IPS DF 6.9 (cell line): ENCODE results near the gene WNT9A.
"Not testable (repeated sequence)": the region's sequence is repeated elsewhere in the genome, so short reads cannot be mapped to it uniquely, and the experiment has no call there.

Source experiments
- DNase-seq: peaks from one replicate; pipeline ENCODE4 v3.0.0-alpha.2; 2013; ENCODE audit warnings: low read depth, low spot score
- H3K27ac ChIP-seq: one replicate; pipeline ENCODE4 v1.5.1; 2013; ENCODE audit warnings: low read length, control low read depth
- H3K27me3 ChIP-seq: 2 replicates; pipeline ENCODE4 v1.6.1; 2013; ENCODE audit warnings: mild to moderate bottlenecking, low read length; ENCODE audit not compliant: control insufficient read depth, insufficient read depth
- H3K36me3 ChIP-seq: 2 replicates; pipeline ENCODE4 v1.6.1; 2013; ENCODE audit warnings: low read length; ENCODE audit not compliant: control insufficient read depth, insufficient read depth
- H3K4me1 ChIP-seq: 2 replicates; pipeline ENCODE4 v1.6.1; 2013; ENCODE audit warnings: low read length; ENCODE audit not compliant: control insufficient read depth, insufficient read depth
- H3K4me3 ChIP-seq: 2 replicates; pipeline ENCODE4 v1.5.1; 2013; ENCODE audit warnings: mild to moderate bottlenecking, low read length
- H3K9me3 ChIP-seq: 2 replicates; pipeline ENCODE4 v1.6.1; 2013; ENCODE audit warnings: low read length, inconsistent platforms; ENCODE audit not compliant: control insufficient read depth, insufficient read depth
- WGBS: extraction: QIAGEN DNeasy Blood & Tissue Kit; methylation state at CpG from one replicate; pipeline ENCODE4 v1.1.7; 2013; ENCODE audit warnings: mixed read lengths, missing lambda C conversion rate; ENCODE audit not compliant: insufficient read length, insufficient coverage; 5-methylcytosine and 5-hydroxymethylcytosine counted together

The WNT9A gene, protein sequence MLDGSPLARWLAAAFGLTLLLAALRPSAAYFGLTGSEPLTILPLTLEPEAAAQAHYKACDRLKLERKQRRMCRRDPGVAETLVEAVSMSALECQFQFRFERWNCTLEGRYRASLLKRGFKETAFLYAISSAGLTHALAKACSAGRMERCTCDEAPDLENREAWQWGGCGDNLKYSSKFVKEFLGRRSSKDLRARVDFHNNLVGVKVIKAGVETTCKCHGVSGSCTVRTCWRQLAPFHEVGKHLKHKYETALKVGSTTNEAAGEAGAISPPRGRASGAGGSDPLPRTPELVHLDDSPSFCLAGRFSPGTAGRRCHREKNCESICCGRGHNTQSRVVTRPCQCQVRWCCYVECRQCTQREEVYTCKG

DNA sequence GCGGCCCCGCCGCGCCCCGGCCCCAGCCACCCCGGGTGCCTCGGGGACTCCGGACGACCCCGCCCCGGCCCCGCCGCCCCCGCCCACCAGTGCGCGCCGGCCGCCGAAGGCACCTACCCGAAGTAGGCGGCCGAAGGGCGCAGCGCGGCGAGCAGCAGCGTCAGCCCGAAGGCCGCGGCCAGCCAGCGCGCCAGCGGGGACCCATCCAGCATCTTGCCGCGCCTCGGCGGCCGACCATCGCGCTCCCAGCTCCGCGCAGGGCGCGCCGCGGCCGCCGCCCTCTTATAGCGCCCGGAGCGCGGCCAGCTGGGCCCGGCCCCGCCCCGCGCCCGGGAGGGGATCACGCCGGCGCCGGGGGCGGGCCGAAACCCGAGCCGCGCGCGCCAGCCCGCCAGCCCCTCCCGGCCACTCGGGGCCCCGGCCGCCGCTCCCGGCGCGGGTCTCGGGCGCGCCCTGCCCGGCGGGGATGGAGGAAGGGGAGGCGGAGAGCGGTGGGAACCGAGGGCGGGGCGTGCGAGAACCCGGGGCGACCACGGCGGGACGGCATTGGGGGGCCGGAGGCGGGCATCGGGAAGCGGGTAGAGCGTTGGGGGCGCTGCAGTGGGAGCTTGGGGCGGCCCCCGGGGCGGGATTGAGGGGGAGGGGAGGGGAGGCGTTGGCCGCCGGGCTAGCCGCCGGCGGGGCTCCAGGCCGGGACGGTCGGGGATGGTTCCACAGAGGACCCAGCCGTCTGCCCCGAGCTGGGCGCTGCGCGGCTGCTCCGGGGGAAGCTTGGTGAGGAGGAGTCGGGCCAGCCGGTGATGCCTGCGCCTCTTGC lies at the start of gene WNT9A:
TSS of gene WNT9A (minus strand) at position 257 of the 817 bp plus-strand sequence. CDS start at position 212, 45 bp downstream.
- Histone ChIP-seq H3K4me3 (peak within 1 kb of the TSS; percentile 71), H3K27ac (no peak within 1 kb of the TSS), H3K9me3 (no peaks in the 10 kb centered on the region), H3K4me1 (peaks cover 5% of the 10 kb centered on the region; the same call in 1 of the 2 replicates), H3K27me3 (peaks cover 9% of the 10 kb centered on the region), H3K36me3 (no peaks in the 10 kb centered on the region)
- no peak for DNase-seq
- no CpG with 5 or more reads among the region's 120 CpGs for WGBS

DNA sequence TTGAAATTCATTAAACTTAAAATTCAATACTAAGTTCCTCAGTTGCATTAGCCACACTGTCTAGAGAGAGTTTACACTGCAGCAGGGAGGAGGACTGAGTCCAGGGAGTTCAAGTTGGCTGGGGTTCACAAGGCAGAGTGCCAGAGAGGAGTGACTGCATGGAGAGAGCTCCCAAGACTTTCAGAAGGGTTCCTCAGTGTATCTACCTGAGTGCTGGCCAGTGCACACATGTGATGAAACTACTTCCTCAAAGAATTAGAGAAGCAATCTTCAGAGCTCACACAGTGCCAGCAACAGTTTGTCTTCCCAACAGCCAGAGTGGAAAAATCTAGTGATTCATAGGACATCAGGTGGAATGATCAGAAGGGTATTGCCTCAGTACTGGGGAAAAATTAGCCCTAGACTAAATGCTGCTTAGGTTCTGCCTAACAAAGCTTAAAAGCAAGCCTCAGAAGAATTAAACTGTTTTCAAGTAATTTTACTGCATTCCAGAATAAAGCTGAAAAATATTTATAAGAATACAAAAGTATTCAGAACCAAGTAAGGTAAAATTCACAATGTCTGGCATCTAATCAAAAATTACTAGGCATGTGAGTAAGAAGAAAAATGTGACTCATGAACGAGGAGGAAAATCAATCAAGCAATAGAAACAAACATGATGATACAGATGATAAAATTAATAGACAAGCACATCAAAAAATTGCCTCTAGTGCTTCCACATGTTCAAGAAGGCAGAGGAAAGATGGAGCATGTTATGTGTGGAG lies 48.6 kb upstream of the WNT9A start:
- no CpG with 5 or more reads among the region's 1 CpG for WGBS
- H3K27ac ChIP-seq: no peak overlapping the region

DNA sequence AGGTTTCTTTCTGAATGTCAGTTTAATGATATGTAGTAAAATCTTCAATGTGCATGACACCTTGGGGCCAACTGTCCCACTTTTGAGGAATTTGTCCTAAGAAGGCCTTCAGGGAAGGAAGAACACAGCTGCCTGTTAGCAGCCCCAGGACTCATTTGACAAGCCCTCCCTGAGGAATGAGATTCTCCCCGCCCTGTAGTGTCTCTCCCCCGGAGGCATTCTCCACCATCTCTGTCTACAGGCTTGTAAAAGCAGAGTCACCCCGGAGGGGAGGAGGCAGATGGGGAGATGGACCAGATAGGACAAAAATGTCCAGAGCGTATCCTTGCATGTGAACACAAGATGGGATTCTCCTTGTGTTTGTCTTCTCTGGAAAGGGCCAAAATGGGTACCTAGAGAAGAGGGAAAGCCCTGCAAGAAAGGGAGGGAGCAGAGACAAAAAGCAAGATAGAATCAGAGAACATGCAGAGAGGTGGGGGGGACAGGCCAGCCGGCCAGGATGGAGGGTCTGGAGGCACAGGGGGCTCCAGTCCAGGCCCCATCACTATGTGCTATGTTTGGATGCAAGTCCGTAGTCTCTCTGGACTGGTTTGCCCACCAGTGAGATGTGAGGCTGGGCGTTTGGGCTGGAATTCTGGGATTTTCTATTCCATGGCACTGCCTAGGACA lies 47.0 kb upstream of the WNT9A start:
- WGBS: no CpG with 5 or more reads among the region's 7 CpGs
- Histone ChIP-seq H3K9me3 (no peaks in the 10 kb centered on the region), H3K27me3 (no peaks in the 10 kb centered on the region), H3K4me3 (no peak overlapping the region), H3K27ac (no peak overlapping the region), H3K4me1 (no peaks in the 10 kb centered on the region), H3K36me3 (no peaks in the 10 kb centered on the region)
- DNase-seq: no peak

More for the DNA sequence above, 48.6 kb upstream of the WNT9A start:
- no peaks in the 10 kb centered on the region for H3K4me1 ChIP-seq
- no peaks in the 10 kb centered on the region for H3K36me3 ChIP-seq
- no peak overlapping the region for H3K4me3 ChIP-seq
- H3K27me3 ChIP-seq: peaks cover 6% of the 10 kb centered on the region; the same call in 1 of the 2 replicates
- no peak for DNase-seq
- no peaks in the 10 kb centered on the region for H3K9me3 ChIP-seq

DNA sequence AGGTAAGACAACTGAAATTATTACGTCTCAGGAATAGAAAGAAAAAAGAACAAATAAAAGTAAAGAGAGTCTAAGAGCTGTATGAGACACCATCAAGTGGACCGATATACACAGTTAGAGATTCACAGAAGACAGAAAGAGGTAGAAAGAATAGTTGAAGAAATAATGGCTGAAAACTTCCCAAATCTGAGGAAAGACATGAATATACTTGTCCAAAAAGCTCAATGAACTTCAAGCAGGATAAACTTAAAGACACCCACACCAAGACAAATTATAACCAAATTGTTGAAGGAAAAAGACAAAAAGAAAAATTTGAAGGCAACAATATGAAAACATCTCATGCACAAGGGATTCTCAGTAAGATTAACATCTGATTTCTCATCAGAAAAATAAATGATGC lies 39.4 kb upstream of the WNT9A start:
- no peak for DNase-seq
- Histone ChIP-seq H3K36me3 (no peaks in the 10 kb centered on the region), H3K9me3 (no peaks in the 10 kb centered on the region), H3K27me3 (no peaks in the 10 kb centered on the region), H3K4me1 (no peaks in the 10 kb centered on the region), H3K4me3 (no peak overlapping the region), H3K27ac (no peak overlapping the region)
- WGBS: no CpG with 5 or more reads among the region's 2 CpGs

DNA sequence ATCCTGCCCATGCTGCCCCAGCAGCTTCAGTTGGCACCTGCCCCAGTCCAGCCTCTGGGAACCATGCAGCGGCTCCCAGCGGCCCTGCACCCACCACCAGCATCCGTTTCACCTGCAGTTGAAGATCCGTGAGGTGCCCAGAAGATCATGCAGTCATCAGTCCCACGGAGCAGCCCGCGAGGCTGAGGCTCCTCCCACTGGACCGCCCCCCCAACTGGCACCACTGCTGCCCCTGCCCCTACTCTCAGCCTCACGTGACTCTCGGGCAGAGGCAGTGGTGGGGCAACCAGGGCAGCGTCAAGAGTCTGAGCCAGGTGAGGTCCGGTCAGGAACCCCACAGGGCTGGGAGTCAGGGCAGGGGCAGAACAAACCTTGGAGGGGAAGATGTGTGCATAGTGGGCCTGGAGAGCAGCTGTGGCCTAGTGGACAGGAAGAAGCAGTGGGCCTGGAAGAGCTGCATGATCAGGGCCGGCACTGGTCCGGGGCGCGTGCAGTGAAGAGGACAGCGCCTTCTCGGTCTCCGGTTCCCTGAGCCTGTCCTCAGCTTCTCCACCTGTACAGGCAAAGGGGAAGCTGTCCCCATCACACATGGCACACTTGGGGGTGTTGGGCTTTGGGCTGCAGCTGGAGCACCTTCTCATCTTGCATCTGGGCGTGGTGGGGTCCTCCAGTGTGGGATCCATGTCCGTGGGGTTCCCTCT lies 28.0 kb upstream of the WNT9A start:
- not testable (repeated sequence) for H3K36me3 ChIP-seq, H3K27ac ChIP-seq, H3K9me3 ChIP-seq, H3K4me3 ChIP-seq, DNase-seq, H3K27me3 ChIP-seq, H3K4me1 ChIP-seq
- no CpG with 5 or more reads among the region's 21 CpGs for WGBS

DNA sequence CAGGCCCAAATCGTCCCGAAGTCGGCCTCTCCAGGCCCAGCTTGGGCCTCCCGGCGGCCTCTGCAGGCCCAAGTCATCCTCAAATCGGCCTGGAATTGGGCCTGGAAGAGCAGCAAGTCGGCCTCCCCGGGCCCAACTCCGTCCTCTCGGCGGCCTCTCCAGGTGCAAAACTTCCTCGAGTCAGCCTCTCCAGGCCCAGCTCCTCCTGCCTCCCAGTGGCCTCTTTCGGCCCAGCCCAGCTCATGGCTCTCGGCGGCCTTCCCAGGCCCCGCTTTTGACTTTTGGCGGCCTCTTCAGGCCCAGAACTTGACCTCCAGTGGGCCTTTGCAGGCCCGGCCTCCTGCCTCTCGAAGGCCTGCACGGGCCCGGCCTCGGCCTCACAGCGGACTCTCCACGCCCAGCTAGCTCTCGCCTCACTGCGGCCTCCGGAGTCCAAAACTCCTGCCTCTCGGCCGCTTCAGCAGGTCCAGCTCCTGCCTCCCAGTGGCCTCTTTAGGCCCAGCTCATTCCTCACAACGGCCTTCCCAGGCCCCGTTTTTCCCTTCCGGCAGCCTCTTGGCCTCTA lies 26.1 kb upstream of the WNT9A start:
- H3K4me1 ChIP-seq, H3K9me3 ChIP-seq, H3K27ac ChIP-seq, H3K36me3 ChIP-seq, H3K4me3 ChIP-seq, H3K27me3 ChIP-seq, DNase-seq: not testable (repeated sequence)
- WGBS: no CpG with 5 or more reads among the region's 32 CpGs

DNA sequence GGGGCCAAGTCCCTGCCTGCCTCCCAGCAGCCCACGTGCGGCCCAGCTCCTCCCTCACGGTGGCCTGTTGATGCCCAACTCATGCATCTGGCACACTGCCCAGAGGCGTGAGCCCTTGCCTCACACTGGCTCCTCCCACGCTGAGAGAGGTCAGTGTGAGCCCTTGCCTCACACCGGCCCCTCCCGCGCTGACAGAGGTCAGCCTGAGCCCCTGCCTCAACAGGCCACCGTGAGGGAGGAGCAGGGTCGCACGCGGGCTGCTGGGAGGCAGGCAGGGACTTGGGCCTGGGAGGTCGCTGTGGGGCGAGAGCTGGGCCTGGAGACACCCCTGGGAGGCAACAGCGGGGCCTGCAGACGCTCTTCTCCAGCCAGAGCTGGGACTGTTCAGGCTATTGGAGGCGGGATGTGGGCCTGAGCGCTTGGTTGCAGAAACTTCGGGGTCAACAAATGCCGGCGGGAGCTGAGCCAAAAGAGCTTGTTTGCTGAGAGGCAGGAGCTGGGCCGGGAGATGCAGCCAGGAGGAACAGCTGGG lies 25.2 kb upstream of the WNT9A start:
- H3K4me3 ChIP-seq, DNase-seq, H3K36me3 ChIP-seq, H3K27me3 ChIP-seq, H3K9me3 ChIP-seq, H3K4me1 ChIP-seq, H3K27ac ChIP-seq: not testable (repeated sequence)
- WGBS: no CpG with 5 or more reads among the region's 22 CpGs

DNA sequence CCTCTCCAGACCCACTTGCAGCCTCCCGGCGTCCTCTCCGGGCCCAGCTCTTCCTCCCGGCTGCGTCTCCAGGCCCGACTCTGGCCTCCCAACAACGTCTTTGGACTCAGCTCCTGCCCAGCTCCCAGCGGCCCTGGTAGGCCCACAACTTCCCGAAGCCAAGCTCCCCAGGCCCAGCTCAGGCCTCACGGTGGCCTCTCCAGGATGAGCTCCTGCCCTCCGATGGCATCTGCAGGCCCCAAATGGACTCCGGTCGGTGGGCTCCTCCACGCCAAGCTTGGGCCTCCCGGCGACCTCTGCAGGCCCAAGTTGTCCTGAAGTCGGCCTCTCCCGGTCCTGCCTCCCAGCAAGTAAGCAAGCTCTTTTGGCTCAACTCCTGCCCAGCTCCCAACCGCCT lies 24.5 kb upstream of the WNT9A start:
- DNase-seq, H3K27me3 ChIP-seq, H3K9me3 ChIP-seq, H3K4me3 ChIP-seq, H3K27ac ChIP-seq, H3K36me3 ChIP-seq, H3K4me1 ChIP-seq: not testable (repeated sequence)
- WGBS: no CpG with 5 or more reads among the region's 19 CpGs

DNA sequence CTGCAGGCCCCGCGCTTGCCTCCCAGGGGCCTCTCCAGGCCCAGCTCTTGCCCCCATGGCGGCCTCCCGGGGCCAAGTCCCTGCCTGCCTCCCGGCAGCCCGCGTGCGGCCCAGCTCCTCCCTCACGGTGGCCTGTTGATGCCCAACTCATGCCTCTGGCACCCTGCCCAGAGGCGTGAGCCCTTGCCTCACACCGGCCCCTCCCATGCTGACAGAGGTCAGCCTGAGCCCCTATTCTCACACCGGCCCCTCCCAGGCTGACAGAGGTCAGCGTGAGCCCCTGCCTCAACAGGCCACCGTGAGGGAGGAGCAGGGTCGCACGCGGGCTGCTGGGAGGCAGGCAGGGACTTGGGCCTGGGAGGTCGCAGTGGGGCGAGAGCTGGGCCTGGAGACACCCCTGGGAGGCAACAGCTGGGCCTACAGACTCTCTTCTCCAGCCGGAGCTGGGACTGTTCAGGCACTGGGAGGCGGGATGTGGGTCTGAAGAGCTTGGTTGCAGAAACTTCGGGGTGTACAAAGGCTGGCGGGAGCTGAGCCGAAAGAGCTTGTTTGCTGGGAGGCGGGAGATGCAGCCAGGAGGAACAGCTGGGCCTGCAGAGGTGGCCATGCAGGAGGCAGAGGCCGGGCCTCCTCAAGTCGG lies 24.0 kb upstream of the WNT9A start:
- DNase-seq, H3K4me1 ChIP-seq, H3K27me3 ChIP-seq, H3K9me3 ChIP-seq, H3K27ac ChIP-seq, H3K36me3 ChIP-seq, H3K4me3 ChIP-seq: not testable (repeated sequence)
- no CpG with 5 or more reads among the region's 27 CpGs for WGBS
